ENCODE measurements around the gene TYK2. TPM values are rescaled to one million over a fixed set of nuclear protein-coding genes. Genes with fewer than 3 reads are reported as not detected.
A peak's percentile ranks its signal among the peaks of the same experiment; 100 is the strongest.
"Not testable (repeated sequence)": the region's sequence is repeated elsewhere in the genome, so short reads cannot be mapped to it uniquely, and the experiment has no call there.

The TYK2 gene
- total RNA-seq, 6 experiments from 2014 or later, result 63.9 to 106 (median 72.9) TPM

GRCh38 chr19:10379880-10380312, 476 bp downstream of the TYK2 start:
- ATAC-seq (no peak), DNase-seq (no peak)
- Histone ChIP-seq H3K4me3 (peak overlapping the region; percentile 89 to 98 (median 98)), H3K27ac (peak overlapping the region; percentile 78 to 89 (median 79)), H3K36me3 (peaks cover 0 to 9% (median 4%) of the 10 kb centered on the region in 4 donors), H3K4me1 (peaks cover 0 to 3% (median 2%) of the 10 kb centered on the region in 4 donors), H3K9me3 (no peaks in the 10 kb centered on the region), H3K27me3 (no peaks in the 10 kb centered on the region)
- 0% methylated on average over 6 of the region's 10 CpGs for WGBS (ENCODE audit: insufficient coverage, low coverage, low lambda C conversion rate, missing lambda C conversion rate)
- intact Hi-C loops (cut with DNase I), result loop anchor here in 1 of 2 donors (10.0 kb wide), 1 partner anchor 45 kb away; the partner anchor contains the start of genes ICAM3 and RAVER1
- TF ChIP-seq CTCF (IDR thresholded peaks at IDR 0.05) (no peak), POLR2A (IDR thresholded peaks at IDR 0.05) (no peak)

GRCh38 chr19:10378124-10378523, 2.2 kb downstream of the TYK2 start:
- peaks cover 0 to 3% (median 2%) of the 10 kb centered on the region in 4 donors for H3K4me1 ChIP-seq
- DNase-seq, result no peak
- intact Hi-C loops (cut with DNase I), result no loop called here

GRCh38 chr19:10377140-10377640, 3.2 kb downstream of the TYK2 start:
- H3K9me3 ChIP-seq; intact Hi-C loops (cut with DNase I); H3K4me3 ChIP-seq; H3K4me1 ChIP-seq; ATAC-seq; H3K27me3 ChIP-seq; DNase-seq; H3K27ac ChIP-seq: not testable (repeated sequence)
- 96% methylated on average over 2 of the region's 2 CpGs for WGBS (ENCODE audit: insufficient coverage, low coverage, low lambda C conversion rate, missing lambda C conversion rate)
- peaks cover 0 to 11% (median 5%) of the 10 kb centered on the region in 4 donors for H3K36me3 ChIP-seq

More at GRCh38 chr19:10378124-10378523, 2.2 kb downstream of the TYK2 start:
- no peak for ATAC-seq
- peaks cover 0 to 11% (median 5%) of the 10 kb centered on the region in 4 donors for H3K36me3 ChIP-seq
- H3K9me3 ChIP-seq, result no peaks in the 10 kb centered on the region
- WGBS (ENCODE audit: insufficient coverage, low coverage, low lambda C conversion rate, missing lambda C conversion rate), result 90% methylated on average over 2 of the region's 8 CpGs
- no peaks in the 10 kb centered on the region for H3K27me3 ChIP-seq
- H3K4me3 ChIP-seq, result no peak overlapping the region
- no peak for TF ChIP-seq CTCF (IDR thresholded peaks at IDR 0.05)
- TF ChIP-seq POLR2A (IDR thresholded peaks at IDR 0.05), result no peak
- H3K27ac ChIP-seq, result no peak overlapping the region

- intact Hi-C loops (cut with DNase I), result no loop called here
- DNase-seq (no peak), ATAC-seq (no peak)
- no peaks in the 10 kb centered on the region for H3K9me3 ChIP-seq
- TF ChIP-seq POLR2A (IDR thresholded peaks at IDR 0.05), result no peak
- TF ChIP-seq CTCF (IDR thresholded peaks at IDR 0.05), result no peak
- no peaks in the 10 kb centered on the region for H3K27me3 ChIP-seq
- no peak overlapping the region for H3K27ac ChIP-seq
- peaks cover 0 to 3% (median 0%) of the 10 kb centered on the region in 4 donors for H3K4me1 ChIP-seq
- peaks cover 0 to 12% (median 6%) of the 10 kb centered on the region in 4 donors for H3K36me3 ChIP-seq
- WGBS (ENCODE audit: insufficient coverage, low coverage, low lambda C conversion rate, missing lambda C conversion rate), result 88% methylated on average over 3 of the region's 5 CpGs
- no peak overlapping the region for H3K4me3 ChIP-seq
Measured at GRCh38 chr19:10374931-10375330, 5.4 kb downstream of the TYK2 start.

- DNase-seq, result no peak
- no peaks in the 10 kb centered on the region for H3K4me1 ChIP-seq
- intact Hi-C loops (cut with DNase I), result no loop called here
- H3K9me3 ChIP-seq, result no peaks in the 10 kb centered on the region
- TF ChIP-seq CTCF (IDR thresholded peaks at IDR 0.05), result no peak
- TF ChIP-seq POLR2A (IDR thresholded peaks at IDR 0.05), result no peak
- H3K27me3 ChIP-seq, result no peaks in the 10 kb centered on the region
- WGBS (ENCODE audit: insufficient coverage, low coverage, low lambda C conversion rate, missing lambda C conversion rate), result 67% methylated on average over 1 of the region's 3 CpGs
- H3K36me3 ChIP-seq, result peaks cover 0 to 19% (median 6%) of the 10 kb centered on the region in 4 donors
- no peak overlapping the region for H3K4me3 ChIP-seq
- ATAC-seq, result peak in 2 of 4 donors; percentile 36 to 45
- H3K27ac ChIP-seq, result no peak overlapping the region
Measured at GRCh38 chr19:10372690-10373089, 7.7 kb downstream of the TYK2 start.
